ENCODE data around the gene RPS6KB1. TPM values are rescaled to one million over a fixed set of nuclear protein-coding genes. Genes with fewer than 3 reads are reported as not detected.

RPS6KB1 gene
- total and polyA plus RNA-seq, 10 of the 15 experiments (the other 5 are each of a cell fraction or from before 2014, with no cell fraction given), result 6.6 to 33.2 (median 26.0) TPM

- TF ChIP-seq, protein P1, sequence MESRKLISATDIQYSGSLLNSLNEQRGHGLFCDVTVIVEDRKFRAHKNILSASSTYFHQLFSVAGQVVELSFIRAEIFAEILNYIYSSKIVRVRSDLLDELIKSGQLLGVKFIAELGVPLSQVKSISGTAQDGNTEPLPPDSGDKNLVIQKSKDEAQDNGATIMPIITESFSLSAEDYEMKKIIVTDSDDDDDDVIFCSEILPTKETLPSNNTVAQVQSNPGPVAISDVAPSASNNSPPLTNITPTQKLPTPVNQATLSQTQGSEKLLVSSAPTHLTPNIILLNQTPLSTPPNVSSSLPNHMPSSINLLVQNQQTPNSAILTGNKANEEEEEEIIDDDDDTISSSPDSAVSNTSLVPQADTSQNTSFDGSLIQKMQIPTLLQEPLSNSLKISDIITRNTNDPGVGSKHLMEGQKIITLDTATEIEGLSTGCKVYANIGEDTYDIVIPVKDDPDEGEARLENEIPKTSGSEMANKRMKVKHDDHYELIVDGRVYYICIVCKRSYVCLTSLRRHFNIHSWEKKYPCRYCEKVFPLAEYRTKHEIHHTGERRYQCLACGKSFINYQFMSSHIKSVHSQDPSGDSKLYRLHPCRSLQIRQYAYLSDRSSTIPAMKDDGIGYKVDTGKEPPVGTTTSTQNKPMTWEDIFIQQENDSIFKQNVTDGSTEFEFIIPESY (IDR thresholded peaks at IDR 0.05), result no peak
- TF ChIP-seq, protein P2, sequence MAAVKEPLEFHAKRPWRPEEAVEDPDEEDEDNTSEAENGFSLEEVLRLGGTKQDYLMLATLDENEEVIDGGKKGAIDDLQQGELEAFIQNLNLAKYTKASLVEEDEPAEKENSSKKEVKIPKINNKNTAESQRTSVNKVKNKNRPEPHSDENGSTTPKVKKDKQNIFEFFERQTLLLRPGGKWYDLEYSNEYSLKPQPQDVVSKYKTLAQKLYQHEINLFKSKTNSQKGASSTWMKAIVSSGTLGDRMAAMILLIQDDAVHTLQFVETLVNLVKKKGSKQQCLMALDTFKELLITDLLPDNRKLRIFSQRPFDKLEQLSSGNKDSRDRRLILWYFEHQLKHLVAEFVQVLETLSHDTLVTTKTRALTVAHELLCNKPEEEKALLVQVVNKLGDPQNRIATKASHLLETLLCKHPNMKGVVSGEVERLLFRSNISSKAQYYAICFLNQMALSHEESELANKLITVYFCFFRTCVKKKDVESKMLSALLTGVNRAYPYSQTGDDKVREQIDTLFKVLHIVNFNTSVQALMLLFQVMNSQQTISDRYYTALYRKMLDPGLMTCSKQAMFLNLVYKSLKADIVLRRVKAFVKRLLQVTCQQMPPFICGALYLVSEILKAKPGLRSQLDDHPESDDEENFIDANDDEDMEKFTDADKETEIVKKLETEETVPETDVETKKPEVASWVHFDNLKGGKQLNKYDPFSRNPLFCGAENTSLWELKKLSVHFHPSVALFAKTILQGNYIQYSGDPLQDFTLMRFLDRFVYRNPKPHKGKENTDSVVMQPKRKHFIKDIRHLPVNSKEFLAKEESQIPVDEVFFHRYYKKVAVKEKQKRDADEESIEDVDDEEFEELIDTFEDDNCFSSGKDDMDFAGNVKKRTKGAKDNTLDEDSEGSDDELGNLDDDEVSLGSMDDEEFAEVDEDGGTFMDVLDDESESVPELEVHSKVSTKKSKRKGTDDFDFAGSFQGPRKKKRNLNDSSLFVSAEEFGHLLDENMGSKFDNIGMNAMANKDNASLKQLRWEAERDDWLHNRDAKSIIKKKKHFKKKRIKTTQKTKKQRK (IDR thresholded peaks at IDR 0.05; ENCODE audit: low read depth, low read length), result no peak
- TF ChIP-seq IKZF2 (IDR thresholded peaks at IDR 0.05), result peak; percentile 45 to 57; a peak in 3 of 4 replicates
- no peak for TF ChIP-seq HCFC1 (IDR thresholded peaks at IDR 0.05; ENCODE audit: low read length)
- TF ChIP-seq, protein P3, sequence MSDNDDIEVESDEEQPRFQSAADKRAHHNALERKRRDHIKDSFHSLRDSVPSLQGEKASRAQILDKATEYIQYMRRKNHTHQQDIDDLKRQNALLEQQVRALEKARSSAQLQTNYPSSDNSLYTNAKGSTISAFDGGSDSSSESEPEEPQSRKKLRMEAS (IDR thresholded peaks at IDR 0.05; ENCODE audit: low read depth, low read length), result 0 out of 2 replicates have a peak, but pooled peaks have one; percentile 6
- peak; percentile 94 for TF ChIP-seq CHD1 (IDR thresholded peaks at IDR 0.05; ENCODE audit: low read depth, low read length)
- TF ChIP-seq JUNB (IDR thresholded peaks at IDR 0.05), result no peak
- no peak for TF ChIP-seq BMI1 (IDR thresholded peaks at IDR 0.05; ENCODE audit: borderline replicate concordance)
- no peak for TF ChIP-seq FOS (IDR thresholded peaks at IDR 0.05; ENCODE audit: borderline replicate concordance, extremely low read depth, insufficient read length)
- 0 out of 2 replicates have a peak, but pooled peaks have one; percentile 25 for TF ChIP-seq IRF4 (IDR thresholded peaks at IDR 0.05; ENCODE audit: low read depth, low read length)
- peak; percentile 97 for TF ChIP-seq ATF7 (IDR thresholded peaks at IDR 0.05; ENCODE audit: low read depth)
- peak; percentile 53; the same call in 1 of the 2 replicates for TF ChIP-seq RELB (IDR thresholded peaks at IDR 0.05; ENCODE audit: low read depth)
- no peak for TF ChIP-seq RAD21 (IDR thresholded peaks at IDR 0.05; ENCODE audit: insufficient read depth, low read depth, low read length)
- TF ChIP-seq, protein P4, sequence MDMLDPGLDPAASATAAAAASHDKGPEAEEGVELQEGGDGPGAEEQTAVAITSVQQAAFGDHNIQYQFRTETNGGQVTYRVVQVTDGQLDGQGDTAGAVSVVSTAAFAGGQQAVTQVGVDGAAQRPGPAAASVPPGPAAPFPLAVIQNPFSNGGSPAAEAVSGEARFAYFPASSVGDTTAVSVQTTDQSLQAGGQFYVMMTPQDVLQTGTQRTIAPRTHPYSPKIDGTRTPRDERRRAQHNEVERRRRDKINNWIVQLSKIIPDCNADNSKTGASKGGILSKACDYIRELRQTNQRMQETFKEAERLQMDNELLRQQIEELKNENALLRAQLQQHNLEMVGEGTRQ (IDR thresholded peaks at IDR 0.05; ENCODE audit: borderline replicate concordance, low read depth, low read length), result no peak
- TF ChIP-seq IKZF1 (conservative IDR thresholded peaks at IDR 0.05), result peak; percentile 88
- peak; percentile 46 for TF ChIP-seq MEF2B (IDR thresholded peaks at IDR 0.05; ENCODE audit: partially characterized antibody, poor library complexity, severe bottlenecking)
- TF ChIP-seq SMARCA5 (IDR thresholded peaks at IDR 0.05), result 0 out of 2 replicates have a peak, but pooled peaks have one; percentile 56
- TF ChIP-seq GATAD2B (conservative IDR thresholded peaks at IDR 0.05; ENCODE audit: low read depth), result peak; percentile 86
- TF ChIP-seq MTA3 (IDR thresholded peaks at IDR 0.05; ENCODE audit: borderline replicate concordance, low read length), result no peak
- TF ChIP-seq BHLHE40 (IDR thresholded peaks at IDR 0.05; ENCODE audit: borderline replicate concordance in 1 of 2, low read depth in 2 of 2, low read length in 1 of 2), result peak; percentile 85 to 88
- TF ChIP-seq MXI1 (IDR thresholded peaks at IDR 0.05; ENCODE audit: low read depth, low read length), result no peak
These were observed 71.8 kb downstream of the RPS6KB1 start, which contains the start of gene RNFT1 (continued) for GRCh38 chr17:59964482-59965328.

Data from GM12878 (cell line).